Gastroesophageal sphincter (tissue), 4 donors: ENCODE results near the gene HS3ST1. TPM values are rescaled to one million over a fixed set of nuclear protein-coding genes. Genes with fewer than 3 reads are reported as not detected.

Experiments
- ATAC-seq: fragments of 150-250 bp; one replicate; pipeline ENCODE4 v1.9.1; 2016; ENCODE audit warnings: mild to moderate bottlenecking, moderate library complexity
- H3K27ac ChIP-seq, 4 donors: fragments of 200-600 bp; sonication (generic) in 3 of 4; 1 replicate in 3 of 4; 2 replicates in 1 of 4; pipeline ENCODE4 v1.5.1; 2016 to 2019
- H3K27me3 ChIP-seq: fragments of 200-600 bp; sonication (generic); one replicate; pipeline ENCODE4 v1.5.1; 2019
- H3K36me3 ChIP-seq, 2 donors: fragments of 200-600 bp; sonication (generic); one replicate each; pipeline ENCODE4 v1.5.1; 2019; ENCODE audit warnings: control low read depth in 1 of 2
- H3K4me1 ChIP-seq, 3 donors: fragments of 200-600 bp; sonication (generic); 1 replicate in 2 of 3; 2 replicates in 1 of 3; pipeline ENCODE4 v1.5.1; 2016 to 2019; ENCODE audit warnings: control low read depth in 2 of 3
- H3K4me3 ChIP-seq, 2 donors: fragments of 200-600 bp; sonication (generic); one replicate each; pipeline ENCODE4 v1.5.1; 2019; ENCODE audit warnings: mild to moderate bottlenecking in 1 of 2, moderate library complexity in 1 of 2
- H3K9me3 ChIP-seq, 3 donors: fragments of 200-600 bp; sonication (generic); one replicate each; pipeline ENCODE4 v1.5.1; 2017 to 2019; ENCODE audit warnings: control low read depth in 2 of 3
- EP300 ChIP-seq: sonication (generic); formaldehyde crosslinking; IDR thresholded peaks from one replicate; pipeline ENCODE4 v1.6.1; 2017; ENCODE audit warnings: antibody characterized with exemption, mild to moderate bottlenecking
- POLR2A ChIP-seq, 2 donors: fragments of 450-650 bp; IDR thresholded peaks; one replicate each; pipeline ENCODE4 v1.6.1; 2017; ENCODE audit warnings: antibody characterized with exemption in 2 of 2, mild to moderate bottlenecking in 2 of 2, moderate library complexity in 1 of 2
- POLR2AphosphoS5 ChIP-seq: sonication (generic); formaldehyde crosslinking; IDR thresholded peaks from one replicate; pipeline ENCODE4 v1.6.1; 2017; ENCODE audit warnings: antibody characterized with exemption
- WGBS, 2 donors: methylation state at CpG; one replicate each; pipeline ENCODE4 v1.1.5; 2018; ENCODE audit warnings: low coverage in 1 of 2; 5-methylcytosine and 5-hydroxymethylcytosine counted together
- total RNA-seq, 4 donors: library from RNA; depleted of rRNA; stranded (reverse); fragments of >200 nt; gene quantifications; one replicate each; pipeline ENCODE4 v1.1.0, GENCODE V29; 2016
- TF ChIP-seq, protein P1 (sequence below), 4 experiments: fragments of 200-600 bp in 2 of 4; fragments of 450-650 bp in 2 of 4; sonication (generic) in 1 of 4; IDR thresholded peaks; one replicate each; pipeline ENCODE4 v1.5.1; 2017 to 2019; ENCODE audit warnings: antibody characterized with exemption in 4 of 4, mild to moderate bottlenecking in 2 of 4, moderate library complexity in 2 of 4

The HS3ST1 gene
- total RNA-seq, 4 donors from 2014 or later: 0.66 to 2.0 (median 1.4) TPM

DNA sequence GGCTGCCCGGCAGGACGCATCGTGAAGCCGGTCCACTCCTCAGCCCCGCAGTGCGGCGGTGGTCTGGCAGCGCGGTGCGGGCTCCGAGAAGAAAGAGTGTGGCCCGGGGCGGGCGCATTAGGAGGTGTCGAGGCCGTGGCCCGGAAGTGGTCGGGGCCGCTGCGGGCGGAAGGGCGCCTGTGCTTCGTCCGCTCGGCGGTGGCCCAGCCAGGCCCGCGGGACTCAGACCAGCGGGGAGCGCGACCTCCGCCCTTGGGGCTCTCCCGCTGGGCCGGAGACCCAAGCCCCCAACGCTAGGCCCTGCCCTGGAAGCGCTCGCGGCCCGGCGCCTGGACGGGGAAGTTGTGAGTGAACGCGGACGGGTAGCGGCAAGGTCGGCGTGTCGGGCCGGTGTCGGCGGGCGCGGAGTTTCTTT lies 60.0 kb downstream of the HS3ST1 start:
- Histone ChIP-seq H3K4me1 (peaks cover 0 to 17% (median 0%) of the 10 kb centered on the region in 3 donors), H3K27ac (no peak overlapping the region), H3K4me3 (no peak overlapping the region), H3K36me3 (no peaks in the 10 kb centered on the region), H3K9me3 (peaks cover 0 to 7% (median 0%) of the 10 kb centered on the region in 3 donors), H3K27me3 (peaks cover 13% of the 10 kb centered on the region)
- WGBS, 2 donors: 13% methylated on average over 7 of the region's 53 CpGs; no CpG with 5 or more reads in 1 of the 2 donors
- TF ChIP-seq POLR2A (IDR thresholded peaks at IDR 0.05) (no peak), EP300 (no peak), POLR2AphosphoS5 (no peak)
- TF ChIP-seq, protein P1, sequence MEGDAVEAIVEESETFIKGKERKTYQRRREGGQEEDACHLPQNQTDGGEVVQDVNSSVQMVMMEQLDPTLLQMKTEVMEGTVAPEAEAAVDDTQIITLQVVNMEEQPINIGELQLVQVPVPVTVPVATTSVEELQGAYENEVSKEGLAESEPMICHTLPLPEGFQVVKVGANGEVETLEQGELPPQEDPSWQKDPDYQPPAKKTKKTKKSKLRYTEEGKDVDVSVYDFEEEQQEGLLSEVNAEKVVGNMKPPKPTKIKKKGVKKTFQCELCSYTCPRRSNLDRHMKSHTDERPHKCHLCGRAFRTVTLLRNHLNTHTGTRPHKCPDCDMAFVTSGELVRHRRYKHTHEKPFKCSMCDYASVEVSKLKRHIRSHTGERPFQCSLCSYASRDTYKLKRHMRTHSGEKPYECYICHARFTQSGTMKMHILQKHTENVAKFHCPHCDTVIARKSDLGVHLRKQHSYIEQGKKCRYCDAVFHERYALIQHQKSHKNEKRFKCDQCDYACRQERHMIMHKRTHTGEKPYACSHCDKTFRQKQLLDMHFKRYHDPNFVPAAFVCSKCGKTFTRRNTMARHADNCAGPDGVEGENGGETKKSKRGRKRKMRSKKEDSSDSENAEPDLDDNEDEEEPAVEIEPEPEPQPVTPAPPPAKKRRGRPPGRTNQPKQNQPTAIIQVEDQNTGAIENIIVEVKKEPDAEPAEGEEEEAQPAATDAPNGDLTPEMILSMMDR (IDR thresholded peaks at IDR 0.05): no peak
- no peak for ATAC-seq

DNA sequence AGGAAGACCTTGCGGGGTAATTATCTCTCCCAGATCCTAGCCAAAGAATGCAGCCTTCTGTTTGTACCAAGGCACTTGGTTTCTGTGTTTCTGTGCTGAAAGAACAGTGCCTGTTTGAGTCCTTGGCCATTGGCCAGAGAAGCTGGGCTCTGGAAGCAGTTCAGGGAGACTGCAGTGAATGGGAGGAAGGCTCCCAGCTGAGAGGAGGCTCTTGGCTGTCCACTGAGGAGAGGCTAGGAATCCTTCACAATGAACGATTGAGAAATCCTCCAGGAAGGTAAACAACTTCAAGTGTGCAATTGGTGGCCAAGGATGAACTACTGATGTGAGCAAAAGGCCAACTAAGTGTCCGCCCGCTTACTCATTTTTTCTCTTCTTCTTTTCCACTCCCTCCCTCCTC lies 61.3 kb downstream of the HS3ST1 start:
- Histone ChIP-seq H3K9me3 (peaks cover 0 to 7% (median 0%) of the 10 kb centered on the region in 3 donors), H3K27me3 (peaks cover 13% of the 10 kb centered on the region), H3K4me1 (peaks cover 0 to 17% (median 0%) of the 10 kb centered on the region in 3 donors), H3K27ac (peak overlapping the region in 2 of 4 donors; percentile 29 to 51), H3K4me3 (no peak overlapping the region), H3K36me3 (no peaks in the 10 kb centered on the region)
- ATAC-seq: peak; percentile 95
- TF ChIP-seq, protein P1 (IDR thresholded peaks at IDR 0.05): no peak
- TF ChIP-seq POLR2AphosphoS5: peak; percentile 23
- WGBS, 2 donors: 15 to 25% methylated on average over 2 to 4 of the region's 4 CpGs

DNA sequence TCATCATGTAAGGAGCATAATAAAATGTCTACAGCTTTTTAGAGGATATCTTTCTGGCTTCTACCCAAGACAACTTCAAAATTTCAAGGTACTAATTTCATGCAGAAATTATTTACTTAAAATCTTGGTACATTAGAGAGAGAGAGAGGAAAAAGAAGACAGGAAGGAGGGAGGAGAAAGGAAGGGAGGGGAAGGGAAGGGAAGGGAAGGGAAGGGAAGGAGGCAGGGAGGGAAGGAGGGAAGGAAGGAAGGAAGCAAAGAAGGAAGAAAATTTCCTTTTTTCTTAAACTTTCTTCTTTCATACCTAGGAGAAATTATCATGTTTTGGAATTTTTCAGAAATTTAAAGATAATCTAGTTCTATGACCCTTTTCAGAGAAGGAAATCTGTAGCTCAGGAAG lies 61.8 kb downstream of the HS3ST1 start:
- no peak for ATAC-seq
- Histone ChIP-seq H3K27ac (peak overlapping the region in 2 of 4 donors; percentile 29 to 51), H3K4me3 (no peak overlapping the region), H3K27me3 (peaks cover 13% of the 10 kb centered on the region), H3K36me3 (no peaks in the 10 kb centered on the region), H3K9me3 (peaks cover 0 to 7% (median 0%) of the 10 kb centered on the region in 3 donors), H3K4me1 (peaks cover 0 to 17% (median 0%) of the 10 kb centered on the region in 3 donors)
- TF ChIP-seq POLR2AphosphoS5: no peak
- TF ChIP-seq EP300: no peak
- no peak for TF ChIP-seq POLR2A (IDR thresholded peaks at IDR 0.05)
- TF ChIP-seq, protein P1 (IDR thresholded peaks at IDR 0.05): no peak

DNA sequence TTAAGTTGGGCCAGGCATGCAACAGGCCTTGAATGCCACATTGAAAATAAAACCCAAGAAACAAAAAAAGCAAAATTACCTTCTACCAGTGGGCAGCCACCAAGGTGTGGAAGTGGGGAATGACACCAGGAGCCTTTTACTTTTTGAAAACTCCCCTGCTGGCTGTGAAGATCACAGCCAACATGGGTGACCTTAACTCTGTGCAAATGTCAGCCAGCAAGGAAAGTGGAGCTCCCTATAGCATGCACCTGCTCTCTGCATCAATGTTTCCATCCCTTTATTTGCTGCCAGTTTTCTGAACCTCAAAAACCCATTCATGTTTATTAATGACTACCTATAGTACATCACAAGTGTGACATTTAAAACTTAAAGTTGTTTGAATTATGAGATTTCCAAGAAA lies 63.7 kb downstream of the HS3ST1 start:
- no peak for ATAC-seq
- no peak for TF ChIP-seq POLR2A (IDR thresholded peaks at IDR 0.05)
- no peak for TF ChIP-seq EP300
- TF ChIP-seq, protein P1 (IDR thresholded peaks at IDR 0.05): no peak
- TF ChIP-seq POLR2AphosphoS5: no peak
- Histone ChIP-seq H3K4me1 (peaks cover 0 to 17% (median 0%) of the 10 kb centered on the region in 3 donors), H3K4me3 (no peak overlapping the region), H3K27ac (no peak overlapping the region), H3K9me3 (peaks cover 0 to 7% (median 0%) of the 10 kb centered on the region in 3 donors), H3K36me3 (no peaks in the 10 kb centered on the region), H3K27me3 (peaks cover 13% of the 10 kb centered on the region)

DNA sequence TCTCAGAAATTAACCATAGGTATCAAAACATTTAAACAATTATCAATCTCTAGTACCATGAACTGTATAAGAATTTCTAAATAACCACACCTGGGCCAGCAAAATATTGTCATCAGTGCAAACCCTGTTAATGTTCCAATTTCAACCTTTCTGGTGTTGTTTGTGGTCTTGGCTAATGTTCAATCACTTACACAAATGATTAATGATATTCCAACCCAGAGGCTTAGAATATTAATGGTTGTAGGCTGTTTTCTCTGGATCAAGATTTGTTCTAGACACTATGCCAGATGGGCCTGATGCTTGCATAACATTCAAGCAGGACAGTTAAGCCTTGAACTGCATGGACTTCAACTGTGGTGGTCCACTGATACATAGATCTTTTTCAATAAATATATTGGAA lies 69.1 kb downstream of the HS3ST1 start:
- TF ChIP-seq POLR2A (IDR thresholded peaks at IDR 0.05) (no peak), EP300 (no peak)
- Histone ChIP-seq H3K36me3 (no peaks in the 10 kb centered on the region), H3K4me1 (no peaks in the 10 kb centered on the region), H3K27ac (no peak overlapping the region), H3K9me3 (no peaks in the 10 kb centered on the region), H3K4me3 (no peak overlapping the region), H3K27me3 (no peaks in the 10 kb centered on the region)
- no peak for ATAC-seq
